Esophagus muscularis mucosa (tissue), 4 donors: Measurements from ENCODE around the gene EMILIN3. TPM values are rescaled to one million over a fixed set of nuclear protein-coding genes. Genes with fewer than 3 reads are reported as not detected.

Experiments used
- DNase-seq: peaks from one replicate; pipeline ENCODE4 v3.0.0-alpha.2; 2017; ENCODE audit errors: extremely low spot score
- H3K27ac ChIP-seq, 4 donors: fragments of 200-600 bp; sonication (generic); replicated peaks in 1 of 4; 1 replicate in 3 of 4; 2 replicates in 1 of 4; pipeline ENCODE4 v1.5.1; 2016 to 2019; ENCODE audit warnings: mild to moderate bottlenecking in 1 of 4
- H3K27me3 ChIP-seq, 4 donors: fragments of 200-600 bp; sonication (generic); one replicate each; pipeline versions ENCODE4 v1.5.1 to v1.6.0; 2016 to 2019
- H3K36me3 ChIP-seq, 4 donors: fragments of 200-600 bp; sonication (generic); one replicate each; pipeline ENCODE4 v1.5.1; 2016 to 2019
- H3K4me1 ChIP-seq, 4 donors: fragments of 200-600 bp; sonication (generic); one replicate each; pipeline ENCODE4 v1.5.1; 2016 to 2019
- H3K4me3 ChIP-seq, 4 donors: fragments of 200-600 bp; sonication (generic); 1 replicate in 2 of 4; 2 replicates in 2 of 4; pipeline ENCODE4 v1.5.1; 2016 to 2019; ENCODE audit warnings: mild to moderate bottlenecking in 4 of 4, moderate library complexity in 1 of 4
- H3K9me3 ChIP-seq, 4 donors: fragments of 200-600 bp; sonication (generic); 1 replicate in 3 of 4; 2 replicates in 1 of 4; pipeline ENCODE4 v1.5.1; 2016 to 2019
- EP300 ChIP-seq: sonication (generic); formaldehyde crosslinking; IDR thresholded peaks from one replicate; pipeline ENCODE4 v1.6.1; 2017; ENCODE audit warnings: antibody characterized with exemption
- POLR2A ChIP-seq: fragments of 450-650 bp; IDR thresholded peaks from one replicate; pipeline ENCODE4 v1.6.1; 2017; ENCODE audit warnings: antibody characterized with exemption, moderate library complexity, mild to moderate bottlenecking, low read depth
- POLR2AphosphoS5 ChIP-seq, 2 donors: sonication (generic); formaldehyde crosslinking; IDR thresholded peaks; one replicate each; pipeline ENCODE4 v1.6.1; 2017; ENCODE audit warnings: antibody characterized with exemption in 2 of 2
- WGBS: methylation state at CpG from one replicate; pipeline ENCODE4 v1.1.5; 2018; 5-methylcytosine and 5-hydroxymethylcytosine counted together
- intact Hi-C: fragments of 100-400 bp; cut with DNase I; formaldehyde crosslinking; loops from one replicate; pipeline ENCODE4 v1.15.1; 2023
- total RNA-seq, 4 donors: library from RNA; depleted of rRNA; stranded (reverse); fragments of >200 nt; gene quantifications; one replicate each; pipeline versions ENCODE4 v1.1.0 to v1.2.1, GENCODE V29; 2016
- TF ChIP-seq, protein P1 (sequence below), 3 experiments: fragments of 200-600 bp in 2 of 3; fragments of 450-650 bp in 1 of 3; sonication (generic) in 2 of 3; IDR thresholded peaks; one replicate each; pipeline ENCODE4 v1.5.1; 2017 to 2019; ENCODE audit warnings: antibody characterized with exemption in 3 of 3, mild to moderate bottlenecking in 2 of 3, moderate library complexity in 1 of 3

EMILIN3 gene
- total RNA-seq, 4 donors from 2014 or later, result 0.83 to 5.6 (median 4.5) TPM

DNA sequence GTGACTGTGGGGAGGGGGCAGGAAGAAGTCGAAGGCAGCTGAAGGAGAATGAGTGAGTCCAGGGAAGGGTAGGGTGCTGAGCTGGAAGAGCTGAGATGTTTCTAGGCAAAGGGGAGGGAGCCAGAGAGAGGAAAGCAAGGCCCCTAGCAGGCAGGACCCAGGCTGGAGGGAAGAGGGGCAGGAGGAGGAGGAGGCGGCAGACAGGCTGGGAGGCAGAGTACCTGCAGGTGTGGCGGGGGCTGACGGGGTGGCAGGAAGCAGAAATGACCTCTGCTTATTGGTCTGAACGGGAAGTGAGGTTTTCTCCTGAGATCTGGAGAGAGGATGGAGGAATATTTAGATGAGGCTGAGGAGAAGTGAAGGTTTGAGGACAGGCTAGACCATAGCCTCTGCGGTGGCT, 10.7 kb upstream of the EMILIN3 start:
- Histone ChIP-seq H3K4me3 (no peak overlapping the region), H3K4me1 (no peaks in the 10 kb centered on the region), H3K9me3 (no peaks in the 10 kb centered on the region), H3K27ac (no peak overlapping the region), H3K36me3 (no peaks in the 10 kb centered on the region), H3K27me3 (peaks cover 0 to 24% (median 0%) of the 10 kb centered on the region in 4 donors)
- intact Hi-C loops, result no loop called here
- DNase-seq, result no peak
- 75% methylated on average over 6 of the region's 6 CpGs for WGBS
- no peak for TF ChIP-seq POLR2A
- TF ChIP-seq, protein P1, sequence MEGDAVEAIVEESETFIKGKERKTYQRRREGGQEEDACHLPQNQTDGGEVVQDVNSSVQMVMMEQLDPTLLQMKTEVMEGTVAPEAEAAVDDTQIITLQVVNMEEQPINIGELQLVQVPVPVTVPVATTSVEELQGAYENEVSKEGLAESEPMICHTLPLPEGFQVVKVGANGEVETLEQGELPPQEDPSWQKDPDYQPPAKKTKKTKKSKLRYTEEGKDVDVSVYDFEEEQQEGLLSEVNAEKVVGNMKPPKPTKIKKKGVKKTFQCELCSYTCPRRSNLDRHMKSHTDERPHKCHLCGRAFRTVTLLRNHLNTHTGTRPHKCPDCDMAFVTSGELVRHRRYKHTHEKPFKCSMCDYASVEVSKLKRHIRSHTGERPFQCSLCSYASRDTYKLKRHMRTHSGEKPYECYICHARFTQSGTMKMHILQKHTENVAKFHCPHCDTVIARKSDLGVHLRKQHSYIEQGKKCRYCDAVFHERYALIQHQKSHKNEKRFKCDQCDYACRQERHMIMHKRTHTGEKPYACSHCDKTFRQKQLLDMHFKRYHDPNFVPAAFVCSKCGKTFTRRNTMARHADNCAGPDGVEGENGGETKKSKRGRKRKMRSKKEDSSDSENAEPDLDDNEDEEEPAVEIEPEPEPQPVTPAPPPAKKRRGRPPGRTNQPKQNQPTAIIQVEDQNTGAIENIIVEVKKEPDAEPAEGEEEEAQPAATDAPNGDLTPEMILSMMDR (IDR thresholded peaks at IDR 0.05), result no peak
- no peak for TF ChIP-seq POLR2AphosphoS5 (IDR thresholded peaks at IDR 0.05)
- no peak for TF ChIP-seq EP300

GRCh38 chr20:41376349-41376748, 9.7 kb upstream of the EMILIN3 start:
- intact Hi-C loops, result no loop called here
- H3K4me3 ChIP-seq, result no peak overlapping the region
- H3K27me3 ChIP-seq, result peaks cover 0 to 16% (median 0%) of the 10 kb centered on the region in 4 donors
- no peaks in the 10 kb centered on the region for H3K4me1 ChIP-seq
- H3K27ac ChIP-seq, result no peak overlapping the region
- no peak for TF ChIP-seq POLR2A
- TF ChIP-seq, protein P1 (IDR thresholded peaks at IDR 0.05), result no peak
- TF ChIP-seq EP300, result no peak
- TF ChIP-seq POLR2AphosphoS5 (IDR thresholded peaks at IDR 0.05), result no peak
- no peak for DNase-seq
- H3K9me3 ChIP-seq, result peaks cover 0 to 5% (median 0%) of the 10 kb centered on the region in 4 donors
- 92% methylated on average over 5 of the region's 5 CpGs for WGBS
- no peaks in the 10 kb centered on the region for H3K36me3 ChIP-seq

GRCh38 chr20:41375846-41376245, 9.2 kb upstream of the EMILIN3 start:
- Histone ChIP-seq H3K4me3 (no peak overlapping the region), H3K27ac (no peak overlapping the region), H3K27me3 (peaks cover 0 to 14% (median 0%) of the 10 kb centered on the region in 4 donors), H3K36me3 (no peaks in the 10 kb centered on the region), H3K9me3 (peaks cover 0 to 9% (median 0%) of the 10 kb centered on the region in 4 donors), H3K4me1 (no peaks in the 10 kb centered on the region)
- no peak for TF ChIP-seq POLR2AphosphoS5 (IDR thresholded peaks at IDR 0.05)
- TF ChIP-seq, protein P1 (IDR thresholded peaks at IDR 0.05), result no peak
- no peak for TF ChIP-seq EP300
- intact Hi-C loops, result no loop called here
- 94% methylated on average over 9 of the region's 9 CpGs for WGBS
- no peak for DNase-seq

GRCh38 chr20:41373931-41374920, 7.6 kb upstream of the EMILIN3 start:
- Histone ChIP-seq H3K4me1 (no peaks in the 10 kb centered on the region), H3K36me3 (no peaks in the 10 kb centered on the region), H3K27me3 (peaks cover 0 to 14% (median 0%) of the 10 kb centered on the region in 4 donors), H3K4me3 (no peak overlapping the region), H3K27ac (no peak overlapping the region), H3K9me3 (peaks cover 0 to 9% (median 0%) of the 10 kb centered on the region in 4 donors)
- no peak for DNase-seq
- TF ChIP-seq, protein P1 (IDR thresholded peaks at IDR 0.05), result no peak
- no peak for TF ChIP-seq POLR2A
- TF ChIP-seq EP300, result no peak
- TF ChIP-seq POLR2AphosphoS5 (IDR thresholded peaks at IDR 0.05), result no peak
- WGBS, result 92% methylated on average over 9 of the region's 9 CpGs
- intact Hi-C loops, result no loop called here
